Stimulated activated CD8-positive, alpha-beta memory T cell treated with anti-CD3 and anti-CD28 coated beads, Interleukin-2, amount 100 ng/mL, for 1 hour (primary cell): ENCODE results near the gene TP73.

Experiments used
- DNase-seq, 2 donors: peaks; one replicate each; pipeline ENCODE4 v3.0.0-alpha.2; 2020; ENCODE audit warnings: low read depth in 2 of 2

The TP73 gene

DNA sequence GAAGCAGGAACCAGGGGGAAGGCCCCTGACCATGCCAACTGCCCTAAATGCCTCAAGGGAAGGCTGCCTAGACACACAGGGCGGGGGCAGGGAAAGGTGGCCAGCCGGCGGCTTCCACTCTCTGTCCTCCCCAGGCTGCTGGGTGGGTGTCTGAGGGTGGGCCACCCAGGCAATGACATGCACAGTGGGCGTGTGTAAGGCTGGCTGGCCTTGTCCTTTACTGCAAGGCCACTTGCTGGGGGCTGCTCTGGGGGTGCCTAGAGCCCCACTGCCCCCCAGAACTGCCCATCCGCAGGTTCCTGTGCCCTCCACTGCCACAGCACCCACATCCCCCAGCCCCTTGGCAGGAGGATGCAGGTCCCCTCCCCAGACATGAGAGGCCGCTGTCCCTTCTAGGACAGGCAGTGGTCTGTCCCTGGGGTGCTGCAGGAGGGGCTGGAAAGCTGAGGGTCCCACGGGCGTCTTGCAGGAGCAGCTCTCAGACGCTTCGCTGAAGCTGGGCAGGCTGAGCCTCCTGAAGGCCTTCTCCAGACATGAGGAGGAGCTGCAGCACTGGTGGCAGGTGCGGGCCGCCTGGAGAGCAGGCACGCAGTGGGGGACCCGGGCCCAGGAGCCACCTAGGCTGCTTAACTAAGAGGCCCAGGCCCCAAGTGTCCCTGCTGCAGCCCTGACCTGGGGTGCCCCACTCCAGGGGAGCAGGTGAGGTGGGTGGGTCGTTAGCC is 110.0 kb downstream of the TP73 start:
- no peak for DNase-seq

DNA sequence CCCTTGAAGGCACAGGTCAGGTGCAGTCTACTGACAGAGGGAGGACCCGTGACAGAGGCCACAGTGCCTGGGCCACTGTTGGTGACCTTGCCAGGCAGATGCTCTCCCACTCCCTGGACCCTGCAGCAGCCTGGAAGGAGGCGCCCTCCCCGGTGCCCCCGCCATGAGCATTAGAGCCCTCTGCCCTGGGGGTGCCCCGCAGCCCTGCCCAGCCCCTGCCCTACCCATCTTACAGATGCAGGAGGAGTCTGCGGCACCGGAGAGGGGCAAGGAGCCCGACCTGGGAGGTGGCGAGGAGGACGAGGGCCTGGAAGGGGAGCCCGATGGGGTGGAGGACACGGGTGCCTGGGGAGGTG is 110.5 kb downstream of the TP73 start:
- DNase-seq, result no peak

DNA sequence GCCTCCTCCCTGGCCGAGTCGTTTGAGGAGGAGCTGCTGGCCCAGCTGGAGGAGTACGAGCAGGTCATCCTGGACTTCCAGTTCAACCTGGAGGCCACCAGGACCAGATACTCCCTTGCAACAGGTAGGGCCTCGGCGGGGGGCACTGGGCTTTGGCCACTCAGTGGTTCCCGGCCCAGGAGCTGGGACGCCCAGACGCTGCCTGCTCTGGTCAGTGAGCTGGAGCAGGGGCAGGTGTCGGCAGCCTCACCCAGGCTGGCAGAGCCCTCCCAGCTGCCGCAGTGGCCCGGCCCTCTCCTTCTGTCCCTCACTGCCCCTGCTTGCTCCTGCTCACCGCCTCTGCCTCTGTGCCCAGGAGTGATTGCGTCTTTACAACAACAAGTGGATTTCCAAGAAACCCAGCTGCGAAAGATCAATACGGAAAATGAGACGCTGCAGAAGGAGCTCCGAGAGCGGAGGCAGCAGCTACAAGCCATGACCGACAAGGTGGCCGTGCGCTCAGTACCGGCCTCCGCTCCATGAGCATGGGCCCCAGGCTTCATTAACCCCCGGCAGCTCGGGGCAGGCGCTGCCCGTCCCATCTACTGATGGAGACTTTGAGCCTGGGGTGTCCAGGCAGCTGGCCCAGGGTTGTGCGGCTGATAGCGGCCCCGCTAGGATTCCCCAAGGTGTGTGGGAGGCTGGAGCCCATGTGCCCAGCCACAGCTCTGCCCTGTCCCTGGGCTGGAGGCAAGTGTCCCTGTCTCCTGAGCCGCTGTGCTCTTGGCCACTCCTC is 111.2 kb downstream of the TP73 start:
- no peak for DNase-seq

DNA sequence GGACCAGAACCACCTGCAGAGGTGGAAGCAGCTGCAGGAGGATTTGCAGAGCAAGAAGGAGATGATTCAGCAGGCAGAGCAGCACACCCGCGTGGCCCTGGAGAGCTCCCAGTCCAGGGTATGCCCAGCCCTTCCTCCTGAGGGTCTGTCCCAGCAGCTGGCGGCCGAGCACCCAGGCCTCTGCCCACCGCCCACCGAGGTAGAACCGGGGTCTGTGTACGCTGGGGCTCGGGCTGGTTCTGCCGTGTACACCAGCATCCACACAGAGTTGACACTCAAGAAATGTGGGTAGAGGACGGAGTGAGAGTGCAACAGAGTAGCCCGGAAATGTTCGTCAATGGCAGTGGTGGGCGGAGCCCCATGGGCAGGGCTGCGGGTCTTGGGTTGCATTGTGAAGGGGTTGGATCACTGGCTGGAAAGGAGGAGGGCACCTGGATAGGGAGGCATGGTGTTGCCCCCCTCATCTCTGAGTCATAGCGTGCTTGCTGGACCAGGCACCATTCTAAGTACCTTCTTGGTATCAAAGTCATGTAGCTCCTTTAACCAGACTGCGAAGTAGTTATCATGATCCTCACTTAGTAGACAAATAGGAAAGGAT is 115.1 kb downstream of the TP73 start:
- no peak for DNase-seq

DNA sequence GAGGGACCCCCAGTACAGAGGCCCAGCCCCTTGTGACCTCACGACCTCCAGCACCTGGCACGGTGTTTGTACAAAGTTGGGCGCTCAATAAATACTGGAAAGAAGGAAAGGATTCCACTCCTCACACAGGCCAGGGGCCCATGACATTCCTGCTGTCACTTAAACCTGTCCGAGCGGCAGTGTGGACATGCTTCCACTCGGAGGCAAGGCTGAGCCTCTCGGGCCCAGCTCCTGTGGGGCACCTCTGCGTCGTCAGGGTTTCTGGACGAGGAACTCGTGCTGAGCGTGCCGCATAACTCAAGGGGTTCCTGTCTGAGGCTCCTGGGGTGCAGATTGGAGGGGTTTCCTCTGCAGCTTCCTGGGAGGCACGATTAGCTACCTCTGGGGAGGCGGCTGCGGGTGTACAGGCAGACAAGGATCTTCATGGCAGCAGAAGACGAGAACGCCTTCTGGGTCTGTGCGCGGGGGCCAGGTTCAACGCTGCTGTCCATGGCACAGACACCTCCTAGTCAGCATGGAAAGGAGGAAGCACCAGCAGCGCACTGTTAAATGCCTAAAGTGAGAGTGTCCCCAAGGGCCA is 116.6 kb downstream of the TP73 start:
- DNase-seq, result no peak

DNA sequence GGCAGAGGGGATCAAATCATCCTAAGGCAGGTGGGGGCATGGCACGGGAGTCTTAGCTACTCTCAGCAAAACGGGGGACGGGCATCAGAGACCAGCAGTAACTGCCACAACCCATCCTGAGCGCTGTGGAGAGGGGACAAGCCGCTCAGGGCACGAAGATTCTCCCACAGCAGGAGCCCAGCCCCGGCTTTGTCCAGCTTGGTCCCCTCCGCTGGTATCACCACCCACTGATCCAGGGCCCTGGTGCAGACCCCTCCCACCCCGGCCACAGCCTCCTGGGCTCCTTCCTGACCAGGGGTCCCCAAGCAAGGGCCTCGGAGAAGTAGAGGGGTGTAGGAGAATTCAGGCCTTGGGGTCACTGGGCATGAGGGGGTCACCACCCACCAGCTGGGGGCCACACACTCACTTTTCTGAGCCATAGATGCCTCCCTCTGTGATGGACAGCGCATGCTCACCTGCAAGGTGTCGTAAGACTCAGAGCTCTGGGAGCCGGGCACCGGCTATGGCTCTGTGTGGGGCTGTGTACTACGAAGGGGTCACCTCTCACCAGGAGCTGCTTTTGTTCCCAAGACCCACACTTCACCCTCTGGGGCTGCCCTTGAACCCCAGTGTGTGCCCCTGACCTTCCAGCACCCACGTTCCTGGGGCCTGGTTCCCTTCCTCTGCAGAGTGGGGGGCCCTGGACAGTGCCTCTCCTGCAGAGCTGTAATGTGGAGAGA is 117.9 kb downstream of the TP73 start:
- no peak for DNase-seq

DNA sequence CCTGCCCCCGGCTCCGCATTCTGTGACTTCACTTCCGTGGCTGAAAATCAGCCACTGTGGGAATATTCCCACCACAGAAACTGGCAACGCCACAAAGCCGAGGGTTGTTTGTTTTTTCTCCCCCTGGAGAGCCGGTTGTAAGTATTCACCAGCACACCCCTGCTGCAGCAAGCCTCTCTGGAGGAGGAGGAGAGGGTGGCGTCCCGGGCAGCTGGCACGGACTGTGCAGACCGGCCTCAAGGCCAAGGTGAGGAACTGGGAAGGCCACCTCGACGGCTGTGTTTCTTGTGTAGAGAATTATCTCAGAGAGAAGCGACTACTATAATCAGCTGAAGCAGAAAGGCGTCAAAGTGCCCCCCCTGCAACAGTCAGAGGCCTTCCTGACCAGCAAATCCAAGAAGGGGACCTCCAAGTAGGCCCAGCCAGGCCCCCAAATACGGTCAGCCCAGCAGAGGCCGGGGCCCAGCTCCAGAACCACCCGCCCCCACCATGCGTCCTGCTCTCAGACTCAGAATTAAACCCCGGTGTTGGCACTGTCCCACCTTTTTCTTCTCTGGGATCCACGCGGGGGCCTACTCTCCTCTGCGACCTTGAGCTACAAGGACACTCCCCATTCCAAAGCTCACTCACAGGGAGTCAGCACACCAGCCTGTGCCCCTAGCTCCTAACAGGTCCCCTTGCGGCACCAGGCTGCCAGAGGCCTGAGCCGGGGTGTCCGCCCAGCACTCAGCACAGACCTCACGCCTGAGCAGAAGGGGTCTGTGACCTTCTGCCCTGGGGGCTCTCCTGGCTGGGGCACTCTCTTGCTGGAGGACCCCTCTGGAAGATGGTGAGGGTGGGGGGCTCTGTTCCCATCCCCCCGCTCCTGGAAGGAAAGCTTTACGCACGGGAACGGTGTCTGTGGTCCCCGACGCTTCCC is 119.1 kb downstream of the TP73 start:
- DNase-seq, result no peak

DNA sequence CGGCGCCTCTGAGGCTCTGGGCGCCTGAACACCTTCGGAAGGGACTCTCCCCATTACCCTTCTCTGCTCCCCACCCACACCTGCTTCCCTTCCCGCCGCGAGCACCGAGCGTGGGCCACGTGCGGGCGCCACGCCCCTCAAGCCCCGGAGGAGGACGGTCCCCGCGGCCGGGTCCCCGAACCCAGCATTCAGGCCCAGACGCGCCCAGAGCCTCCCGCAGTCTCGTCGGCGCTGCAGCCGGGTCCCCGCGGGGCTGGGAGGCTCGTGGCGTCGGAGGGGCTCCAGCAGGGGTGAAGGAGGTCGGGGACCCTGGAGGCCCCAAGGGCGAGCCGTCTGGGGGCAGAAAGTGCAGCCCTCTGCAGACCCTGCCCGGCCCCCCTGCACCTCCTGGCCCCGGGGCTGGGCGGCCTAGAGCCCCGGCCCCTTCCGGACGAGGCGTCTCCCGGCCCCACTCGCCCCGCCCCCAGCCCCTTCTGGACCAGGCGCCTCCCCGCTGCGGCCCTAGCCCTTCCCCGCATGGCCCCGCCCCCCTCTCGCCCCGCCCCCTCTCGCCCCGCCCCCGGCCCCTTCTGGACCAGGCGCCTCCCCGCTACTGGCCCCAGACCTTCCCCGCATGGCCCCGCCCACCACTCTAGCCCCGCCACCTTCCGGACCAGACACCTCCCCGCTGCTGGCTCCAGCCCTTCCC is 119.9 kb downstream of the TP73 start:
- DNase-seq, result peak; percentile 62 to 78

DNA sequence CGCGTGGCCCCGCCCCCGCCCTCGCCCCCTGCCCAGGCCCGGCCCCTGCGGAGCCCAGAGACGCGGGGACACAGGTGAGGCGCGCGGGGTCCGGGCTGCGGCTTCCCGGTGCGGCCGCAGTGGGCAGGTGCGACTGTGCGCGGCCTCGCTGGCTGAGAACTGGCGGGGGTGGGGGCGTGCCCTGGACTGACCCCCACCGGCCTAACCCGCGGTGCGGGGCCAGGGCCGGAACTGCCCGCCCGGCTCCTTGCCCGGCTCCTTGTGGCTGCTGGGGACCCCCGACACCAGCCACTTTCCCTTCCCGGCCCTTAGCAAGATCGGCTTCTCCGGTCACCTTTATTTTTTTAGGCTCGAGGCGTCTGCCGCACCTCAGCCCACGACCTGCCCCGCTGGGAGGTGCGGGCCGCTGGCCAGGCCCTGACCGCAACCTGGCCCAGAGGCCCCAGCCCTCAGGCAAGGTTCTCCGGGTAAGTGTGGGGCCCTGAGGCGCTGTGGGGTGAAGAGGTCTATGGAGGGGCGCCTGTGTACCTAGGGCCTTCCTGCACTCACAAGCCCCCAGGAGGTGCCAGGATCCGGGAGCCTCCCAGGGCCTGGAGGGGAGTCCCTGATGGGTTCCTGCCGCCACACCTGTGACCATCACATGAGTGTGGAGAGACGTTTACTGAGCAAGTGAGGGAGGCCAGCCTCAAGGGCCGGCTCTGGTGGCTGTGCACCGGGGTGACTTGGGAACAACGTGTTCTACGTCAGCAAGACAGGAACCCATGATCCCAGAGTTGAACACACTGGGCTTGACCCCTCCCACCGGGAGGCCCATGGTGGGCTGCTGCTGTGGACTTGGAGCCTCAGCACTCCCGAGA is 120.6 kb downstream of the TP73 start, which contains the start of gene SMIM1:
Gene SMIM1, plus strand, starts transcription at position 35 of the 857 bp plus-strand sequence. CDS start 2,625 bp downstream, outside the sequence.
- DNase-seq, result no peak

DNA sequence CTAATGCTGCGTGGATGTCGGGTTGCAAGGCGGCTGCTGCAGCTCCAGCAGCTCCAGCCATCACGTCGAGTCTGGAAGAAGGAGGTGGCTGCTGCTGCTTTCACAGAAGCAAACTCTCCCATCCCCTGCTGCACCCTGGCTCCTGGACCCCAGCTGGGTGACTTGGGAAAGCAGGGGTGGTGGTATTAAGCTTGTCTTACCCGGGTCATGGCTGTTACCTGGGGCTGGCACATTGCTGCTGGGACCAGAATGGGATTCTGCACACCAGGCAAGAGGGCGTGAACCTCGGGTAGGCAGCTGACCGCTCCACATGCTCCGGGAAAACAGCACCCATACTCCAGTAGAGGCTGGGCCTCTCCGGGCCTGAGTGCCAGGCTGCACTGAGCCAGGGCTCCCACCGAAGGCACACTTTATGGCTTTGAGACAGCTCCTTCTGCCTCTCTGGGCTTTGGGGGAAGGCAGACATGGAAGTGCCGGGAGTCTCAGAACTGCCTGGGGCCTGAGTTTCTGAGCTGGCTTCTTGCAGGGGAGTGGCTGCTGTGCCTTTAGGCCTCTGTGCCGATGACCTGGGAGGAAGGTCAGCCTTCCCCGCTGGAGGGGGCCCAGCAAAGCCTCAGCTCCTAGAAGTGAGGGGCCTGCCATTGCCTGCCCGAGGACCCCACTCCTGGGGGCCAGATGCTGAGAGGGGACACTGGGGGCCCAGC is 121.4 kb downstream of the TP73 start:
- DNase-seq, result no peak

DNA sequence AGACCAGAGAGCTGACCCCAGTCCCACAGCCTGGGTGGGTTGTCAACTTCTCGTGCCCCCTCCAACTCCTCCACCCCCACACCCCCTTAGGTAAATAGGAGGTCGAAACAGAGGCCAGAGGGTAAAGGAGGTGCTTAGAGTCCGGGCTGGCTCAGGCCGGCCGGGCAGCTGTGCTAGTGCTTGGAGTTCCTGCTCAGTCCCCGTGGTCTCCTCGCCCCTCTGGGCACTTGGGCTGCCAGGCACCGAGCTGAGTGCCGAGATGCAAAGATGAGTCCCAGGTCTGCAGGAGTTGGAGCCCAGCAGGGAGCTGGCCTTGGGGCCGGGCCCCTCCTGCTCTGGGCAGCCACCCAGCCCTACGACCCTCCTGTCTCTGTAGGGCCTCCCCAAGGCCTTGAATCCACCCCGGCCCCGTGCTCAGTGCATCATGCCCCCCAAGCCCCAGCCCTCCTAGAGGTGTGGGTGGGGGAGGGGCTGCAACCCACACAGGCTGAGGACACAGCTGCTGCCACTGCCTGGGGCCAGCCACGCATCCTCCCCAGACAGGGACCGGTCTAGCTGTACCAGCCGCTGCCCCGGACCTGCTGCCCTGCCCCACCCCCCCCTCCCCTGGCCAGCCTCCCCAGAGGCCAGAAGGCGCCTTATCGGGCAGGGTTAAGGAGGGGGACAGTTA is 122.1 kb downstream of the TP73 start:
- no peak for DNase-seq

DNA sequence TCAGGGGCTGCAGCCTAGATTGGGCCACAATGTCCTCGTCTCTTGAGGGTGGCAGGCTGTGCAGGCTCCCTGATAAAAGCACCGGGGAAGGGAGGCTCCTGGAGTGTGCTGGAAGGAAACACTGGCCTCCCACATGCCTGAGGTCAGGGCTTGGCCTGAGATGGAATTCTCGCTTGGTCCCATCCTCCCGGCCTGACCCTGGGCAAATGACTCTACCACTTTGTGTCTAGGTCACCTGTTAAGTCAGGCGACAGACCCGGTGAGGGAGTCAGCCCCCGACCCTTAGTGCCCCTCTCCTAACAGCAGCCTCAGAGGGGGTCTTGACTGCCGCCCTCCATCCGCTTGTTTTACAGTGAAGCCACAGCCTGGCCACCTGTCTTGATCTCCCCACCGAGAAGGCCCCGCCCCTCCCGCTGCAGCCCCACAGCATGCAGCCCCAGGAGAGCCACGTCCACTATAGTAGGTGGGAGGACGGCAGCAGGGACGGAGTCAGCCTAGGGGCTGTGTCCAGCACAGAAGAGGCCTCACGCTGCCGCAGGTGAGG is 122.7 kb downstream of the TP73 start:
- DNase-seq, result no peak

DNA sequence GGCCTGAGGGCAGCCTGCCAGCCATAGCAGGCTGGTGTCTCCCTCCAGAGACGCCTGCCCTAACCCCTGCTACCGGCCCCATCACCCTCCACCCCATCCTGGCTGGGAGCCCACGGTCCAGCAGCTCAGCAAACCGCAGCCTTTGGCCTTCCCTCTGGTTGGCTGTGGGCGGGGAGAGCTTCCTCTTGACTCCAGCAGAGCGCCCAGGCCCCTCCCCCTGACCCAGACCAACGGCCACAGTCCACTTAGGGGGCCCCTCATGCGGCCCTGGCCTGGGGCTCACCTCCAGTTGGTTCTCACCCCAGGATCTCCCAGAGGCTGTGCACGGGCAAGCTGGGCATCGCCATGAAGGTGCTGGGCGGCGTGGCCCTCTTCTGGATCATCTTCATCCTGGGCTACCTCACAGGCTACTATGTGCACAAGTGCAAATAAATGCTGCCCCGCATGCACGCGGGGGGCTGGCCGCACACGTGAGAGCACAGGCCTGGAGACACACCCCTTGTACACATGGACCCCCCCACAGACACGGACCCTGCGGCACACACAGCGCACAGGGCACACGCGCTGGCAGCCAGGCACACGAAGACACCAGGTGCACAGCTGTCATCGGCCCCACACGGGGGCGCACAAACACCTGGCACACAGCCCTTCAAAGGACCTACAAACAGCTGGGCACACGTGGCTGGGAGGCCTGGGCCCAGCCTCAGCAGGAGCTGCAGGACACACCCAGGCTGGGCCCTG is 123.3 kb downstream of the TP73 start:
- DNase-seq, result no peak

DNA sequence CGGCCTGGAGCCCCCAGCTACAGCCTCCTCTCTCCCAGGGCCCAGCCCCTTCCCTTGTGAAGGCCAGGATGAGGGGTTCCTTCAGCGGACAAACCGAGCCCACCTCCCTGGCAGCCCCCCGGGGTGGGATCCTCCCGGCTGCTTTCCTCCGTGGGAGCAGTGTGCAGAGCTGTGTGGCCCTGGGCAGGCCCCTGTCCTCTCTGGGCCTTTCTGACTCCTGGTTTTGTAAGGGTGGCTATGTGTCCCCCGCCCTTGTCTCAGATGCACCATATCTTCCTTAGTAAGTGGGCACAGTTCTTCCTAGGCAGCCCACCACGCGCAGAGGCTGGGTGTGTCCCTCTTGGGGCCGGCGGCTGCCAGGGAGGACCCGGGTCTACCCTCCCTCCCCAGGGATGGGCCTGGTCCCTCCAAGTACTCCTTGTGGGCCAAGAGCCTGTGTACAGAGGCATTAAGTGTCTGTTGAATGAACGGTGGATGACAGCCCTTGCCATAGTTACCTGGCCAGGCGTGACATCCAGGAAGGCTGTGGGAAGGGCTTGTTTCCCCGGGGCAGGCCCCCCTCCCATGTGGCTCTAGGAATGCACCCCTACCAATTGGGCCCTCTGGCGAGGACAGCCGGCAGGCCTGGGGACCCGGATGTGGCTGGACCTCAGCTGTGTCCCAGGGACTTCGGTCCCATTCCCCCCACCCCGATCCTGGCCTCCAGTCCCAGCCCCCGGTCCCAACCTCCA is 124.1 kb downstream of the TP73 start:
- DNase-seq, result no peak

DNA sequence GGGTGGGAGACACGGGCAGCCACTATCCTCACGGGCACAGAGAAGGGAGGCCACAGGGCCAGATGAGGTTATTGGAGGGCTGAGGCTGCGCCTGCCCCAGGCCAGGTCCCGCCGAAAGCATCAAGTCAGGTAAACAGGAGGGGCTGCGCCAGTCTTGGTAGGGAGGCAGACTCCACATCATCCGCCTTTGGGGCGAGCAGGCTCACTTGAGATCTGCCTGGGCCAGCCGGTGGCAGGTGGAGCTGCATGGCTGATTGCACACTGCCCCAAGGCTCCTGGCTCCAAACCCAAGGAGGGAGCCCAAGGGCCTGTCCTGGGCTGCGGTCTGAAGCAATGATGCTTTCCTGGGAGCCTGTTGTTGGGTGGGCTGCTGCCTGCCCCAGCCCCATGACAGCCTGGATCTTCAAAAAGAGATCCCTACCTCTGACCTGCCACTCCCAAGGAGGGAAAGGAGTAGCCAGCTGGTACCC is 124.8 kb downstream of the TP73 start:
- no peak for DNase-seq
